Breast epithelium (tissue), 4 donors: ENCODE measurements around the gene SPNS3. TPM values are rescaled to one million over a fixed set of nuclear protein-coding genes. Genes with fewer than 3 reads are reported as not detected.

ENCODE experiments used
- DNase-seq, 2 donors: peaks; one replicate each; pipeline ENCODE4 v3.0.0-alpha.2; 2019; ENCODE audit warnings: low spot score in 2 of 2
- H3K27ac ChIP-seq, 2 donors: fragments of 200-600 bp; sonication (generic) in 1 of 2; one replicate each; pipeline ENCODE4 v1.5.1; 2016 to 2019; ENCODE audit warnings: mild to moderate bottlenecking in 1 of 2
- H3K27me3 ChIP-seq, 2 donors: fragments of 200-600 bp; sonication (generic) in 1 of 2; one replicate each; pipeline versions ENCODE4 v1.5.1 to v1.6.0; 2017 to 2019; ENCODE audit warnings: control low read depth in 1 of 2, mild to moderate bottlenecking in 1 of 2
- H3K36me3 ChIP-seq: fragments of 200-600 bp; one replicate; pipeline ENCODE4 v1.5.1; 2019
- H3K4me1 ChIP-seq, 2 donors: fragments of 200-600 bp; sonication (generic); one replicate each; pipeline ENCODE4 v1.5.1; 2016 to 2019; ENCODE audit warnings: control low read depth in 1 of 2
- H3K4me3 ChIP-seq, 3 donors: fragments of 200-600 bp; sonication (generic); 1 replicate in 2 of 3; 2 replicates in 1 of 3; pipeline ENCODE4 v1.5.1; 2016 to 2019; ENCODE audit warnings: mild to moderate bottlenecking in 3 of 3, moderate library complexity in 2 of 3
- H3K9me3 ChIP-seq, 2 donors: fragments of 200-600 bp; sonication (generic) in 1 of 2; one replicate each; pipeline ENCODE4 v1.5.1; 2016 to 2019; ENCODE audit warnings: control low read depth in 1 of 2
- POLR2A ChIP-seq: fragments of 450-650 bp; IDR thresholded peaks from one replicate; pipeline ENCODE4 v1.6.1; 2016; ENCODE audit warnings: antibody characterized with exemption, mild to moderate bottlenecking, moderate library complexity
- POLR2AphosphoS5 ChIP-seq, 3 donors: sonication (generic); formaldehyde crosslinking; IDR thresholded peaks; one replicate each; pipeline ENCODE4 v1.6.1; 2017; ENCODE audit warnings: antibody characterized with exemption in 3 of 3
- intact Hi-C: fragments of 100-400 bp; cut with DNase I; formaldehyde crosslinking; loops from one replicate; pipeline ENCODE4 v1.15.1; 2023; ENCODE audit warnings: low total_unique reads
- total RNA-seq, 3 donors: library from RNA; depleted of rRNA; stranded (reverse); fragments of >200 nt; gene quantifications; one replicate each; pipeline ENCODE4 v1.1.0, GENCODE V29; 2016
- TF ChIP-seq, protein P1 (sequence below), 3 donors: fragments of 450-650 bp; IDR thresholded peaks; one replicate each; pipeline ENCODE4 v1.5.1; 2016 to 2017; ENCODE audit warnings: antibody characterized with exemption in 3 of 3, mild to moderate bottlenecking in 3 of 3, moderate library complexity in 3 of 3

SPNS3 gene
- total RNA-seq, 3 donors from 2014 or later: 0.15 TPM; not detected in 2

DNA sequence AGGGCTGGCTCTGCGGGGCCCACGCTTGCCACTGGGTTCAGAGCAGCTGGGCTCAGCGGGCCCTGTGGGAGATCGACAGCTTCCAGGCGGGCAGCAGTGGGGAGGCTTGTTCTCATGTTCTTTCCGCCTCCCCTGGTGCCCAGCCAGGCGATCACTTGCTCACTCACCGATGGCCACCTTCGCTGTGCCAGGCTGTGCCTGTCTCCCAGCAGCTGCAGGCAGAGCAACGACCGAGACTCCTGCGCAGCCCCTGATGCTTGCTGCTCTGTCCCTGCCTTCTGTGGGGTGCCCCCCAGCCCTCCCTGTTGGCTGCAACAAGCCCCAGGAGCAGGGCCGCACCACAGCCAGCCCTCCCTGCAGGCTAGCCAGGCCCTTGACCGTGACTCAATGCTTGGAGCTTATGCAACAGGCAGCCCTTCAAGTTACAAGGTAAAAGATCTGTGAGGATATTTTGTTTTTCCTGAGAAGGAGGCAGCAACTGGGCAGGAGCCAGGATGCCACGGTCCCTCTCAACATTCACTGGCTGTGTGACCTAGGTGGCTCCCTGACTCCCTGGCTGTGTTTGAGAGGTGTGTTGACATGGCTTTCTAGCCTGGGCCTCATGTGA, 55.4 kb downstream of the SPNS3 start:
- Histone ChIP-seq H3K9me3 (no peaks in the 10 kb centered on the region), H3K36me3 (no peaks in the 10 kb centered on the region), H3K27me3 (no peaks in the 10 kb centered on the region), H3K4me3 (no peak overlapping the region), H3K27ac (peak overlapping the region; percentile 76 to 79), H3K4me1 (peaks cover 0 to 8% of the 10 kb centered on the region in 2 donors)
- no peak for DNase-seq
- intact Hi-C loops: no loop called here
- TF ChIP-seq POLR2AphosphoS5 (IDR thresholded peaks at IDR 0.05) (no peak), POLR2A (no peak)
- TF ChIP-seq, protein P1, sequence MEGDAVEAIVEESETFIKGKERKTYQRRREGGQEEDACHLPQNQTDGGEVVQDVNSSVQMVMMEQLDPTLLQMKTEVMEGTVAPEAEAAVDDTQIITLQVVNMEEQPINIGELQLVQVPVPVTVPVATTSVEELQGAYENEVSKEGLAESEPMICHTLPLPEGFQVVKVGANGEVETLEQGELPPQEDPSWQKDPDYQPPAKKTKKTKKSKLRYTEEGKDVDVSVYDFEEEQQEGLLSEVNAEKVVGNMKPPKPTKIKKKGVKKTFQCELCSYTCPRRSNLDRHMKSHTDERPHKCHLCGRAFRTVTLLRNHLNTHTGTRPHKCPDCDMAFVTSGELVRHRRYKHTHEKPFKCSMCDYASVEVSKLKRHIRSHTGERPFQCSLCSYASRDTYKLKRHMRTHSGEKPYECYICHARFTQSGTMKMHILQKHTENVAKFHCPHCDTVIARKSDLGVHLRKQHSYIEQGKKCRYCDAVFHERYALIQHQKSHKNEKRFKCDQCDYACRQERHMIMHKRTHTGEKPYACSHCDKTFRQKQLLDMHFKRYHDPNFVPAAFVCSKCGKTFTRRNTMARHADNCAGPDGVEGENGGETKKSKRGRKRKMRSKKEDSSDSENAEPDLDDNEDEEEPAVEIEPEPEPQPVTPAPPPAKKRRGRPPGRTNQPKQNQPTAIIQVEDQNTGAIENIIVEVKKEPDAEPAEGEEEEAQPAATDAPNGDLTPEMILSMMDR (IDR thresholded peaks at IDR 0.05): no peak

DNA sequence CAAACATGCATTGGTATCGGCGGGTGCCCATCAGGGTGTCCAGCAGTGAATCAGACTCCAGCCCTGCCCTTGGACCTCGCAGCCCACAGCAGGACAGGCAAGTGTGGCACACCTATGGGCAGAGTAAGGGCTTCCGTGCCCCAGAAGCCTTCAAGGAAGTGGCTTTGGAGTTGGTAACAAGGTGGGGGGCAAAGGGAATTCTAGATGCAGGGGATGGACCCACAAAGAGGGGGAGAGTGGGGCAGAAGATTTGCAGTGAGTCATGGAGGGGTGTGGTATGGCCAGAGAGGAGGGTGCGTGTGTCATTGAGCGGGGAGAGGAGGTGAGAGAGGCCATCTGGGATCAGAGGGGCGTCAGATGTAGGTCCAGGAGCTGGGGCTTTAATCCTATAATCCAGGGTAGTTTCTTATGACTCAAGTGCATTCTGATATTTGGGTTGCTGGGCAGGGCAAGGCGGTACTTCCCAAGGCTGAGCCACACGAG, 56.4 kb downstream of the SPNS3 start:
- TF ChIP-seq, protein P1 (IDR thresholded peaks at IDR 0.05): no peak
- no peak for TF ChIP-seq POLR2A
- no peak for TF ChIP-seq POLR2AphosphoS5 (IDR thresholded peaks at IDR 0.05)
- Histone ChIP-seq H3K9me3 (no peaks in the 10 kb centered on the region), H3K27me3 (no peaks in the 10 kb centered on the region), H3K4me1 (peaks cover 0 to 8% of the 10 kb centered on the region in 2 donors), H3K36me3 (no peaks in the 10 kb centered on the region), H3K27ac (peak overlapping the region; percentile 54 to 79), H3K4me3 (no peak overlapping the region)
- intact Hi-C loops: no loop called here
- DNase-seq: no peak

DNA sequence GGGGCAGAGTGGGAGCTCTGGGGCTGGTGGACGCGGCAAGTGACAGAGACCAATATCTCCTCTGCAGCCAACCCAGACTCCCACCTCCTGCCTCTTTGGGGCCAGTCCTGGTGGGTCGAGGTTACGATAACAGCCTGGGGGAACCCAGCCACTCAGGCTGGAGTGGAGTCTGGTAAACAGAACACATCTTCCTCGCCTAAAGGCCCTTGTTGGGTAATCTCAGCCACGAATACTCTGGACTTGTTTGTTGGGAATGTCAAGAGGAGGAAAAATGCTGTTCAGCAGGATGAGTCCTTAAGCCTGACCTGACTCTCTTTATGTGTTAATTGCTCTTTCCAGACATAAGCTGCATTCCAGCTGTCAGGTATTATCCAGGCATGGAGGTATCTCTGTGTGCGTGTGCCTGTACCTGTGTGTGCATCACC, 56.9 kb downstream of the SPNS3 start:
- DNase-seq: peak in 1 of 2 donors; percentile 56
- intact Hi-C loops: no loop called here
- no peaks in the 10 kb centered on the region for H3K36me3 ChIP-seq
- H3K4me1 ChIP-seq: peaks cover 0 to 8% of the 10 kb centered on the region in 2 donors
- peak overlapping the region; percentile 54 to 79 for H3K27ac ChIP-seq
- no peaks in the 10 kb centered on the region for H3K9me3 ChIP-seq
- no peaks in the 10 kb centered on the region for H3K27me3 ChIP-seq
- no peak overlapping the region for H3K4me3 ChIP-seq
- TF ChIP-seq POLR2A (no peak), POLR2AphosphoS5 (IDR thresholded peaks at IDR 0.05) (peak in 1 of 3 donors; percentile 48)
- TF ChIP-seq, protein P1 (IDR thresholded peaks at IDR 0.05): no peak

DNA sequence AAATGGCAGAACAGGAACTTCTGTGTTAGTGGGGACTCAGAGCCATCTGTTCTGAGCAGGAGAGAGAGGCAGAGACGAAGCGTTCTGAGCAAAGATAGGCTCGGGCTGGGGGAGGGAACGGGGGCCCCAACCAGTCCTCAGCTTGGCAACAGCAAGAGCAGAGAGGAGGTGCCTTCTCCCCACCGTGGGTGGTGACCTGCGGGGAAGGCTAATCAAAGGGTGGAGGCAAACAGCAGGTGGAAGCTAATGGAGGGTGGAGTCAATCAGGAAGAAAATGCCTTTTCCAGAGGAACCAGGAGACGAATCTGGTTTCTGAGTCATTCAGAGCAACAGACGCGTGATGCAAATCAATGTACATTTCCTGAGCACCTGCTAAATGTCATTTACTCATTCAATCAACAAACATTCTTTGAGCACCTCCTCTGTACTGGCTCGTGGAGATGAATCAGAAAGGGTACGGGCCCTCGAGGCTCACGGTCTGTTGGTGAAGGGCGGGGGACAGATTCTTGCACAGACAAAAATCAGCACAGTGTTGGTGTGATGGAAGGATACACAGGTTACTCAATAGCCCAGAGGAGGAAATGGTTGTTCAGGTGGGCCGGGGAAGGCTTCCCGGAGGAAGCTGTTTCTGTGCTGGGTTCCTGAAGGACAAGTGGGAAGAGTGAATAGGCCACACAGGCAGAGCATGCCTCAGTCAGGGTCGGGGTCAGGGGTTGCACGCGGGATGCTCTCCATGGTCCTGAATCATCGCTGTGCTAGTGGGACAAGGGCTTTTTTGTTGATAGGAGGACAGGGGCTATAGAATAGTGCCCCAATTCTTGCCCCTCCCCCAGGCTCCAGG, 59.2 kb downstream of the SPNS3 start:
- TF ChIP-seq, protein P1 (IDR thresholded peaks at IDR 0.05): no peak
- no peak for TF ChIP-seq POLR2AphosphoS5 (IDR thresholded peaks at IDR 0.05)
- no peak for TF ChIP-seq POLR2A
- H3K27me3 ChIP-seq: no peaks in the 10 kb centered on the region
- no peaks in the 10 kb centered on the region for H3K36me3 ChIP-seq
- H3K4me3 ChIP-seq: no peak overlapping the region
- intact Hi-C loops: no loop called here
- DNase-seq: no peak
- peaks cover 0 to 8% of the 10 kb centered on the region in 2 donors for H3K4me1 ChIP-seq
- H3K27ac ChIP-seq: no peak overlapping the region
- H3K9me3 ChIP-seq: no peaks in the 10 kb centered on the region
